OCI-LY7 (cell line): Measurements from ENCODE around the gene XPA.

Source experiments
- CTCF ChIP-seq: fragments of 200-600 bp; sonication (generic); conservative IDR thresholded peaks from 2 replicates; pipeline ENCODE4 v1.5.1; 2014; ENCODE audit warnings: mild to moderate bottlenecking, antibody characterized with exemption, low read length, moderate library complexity, mixed read lengths
- EZH2phosphoT487 ChIP-seq: fragments of 200-600 bp; sonication (generic); IDR thresholded peaks from 2 replicates; pipeline ENCODE4 v1.6.1; 2018; ENCODE audit warnings: low read depth, borderline replicate concordance, mild to moderate bottlenecking, mixed run types, antibody characterized with exemption, low read length, moderate library complexity, mixed read lengths

DNA sequence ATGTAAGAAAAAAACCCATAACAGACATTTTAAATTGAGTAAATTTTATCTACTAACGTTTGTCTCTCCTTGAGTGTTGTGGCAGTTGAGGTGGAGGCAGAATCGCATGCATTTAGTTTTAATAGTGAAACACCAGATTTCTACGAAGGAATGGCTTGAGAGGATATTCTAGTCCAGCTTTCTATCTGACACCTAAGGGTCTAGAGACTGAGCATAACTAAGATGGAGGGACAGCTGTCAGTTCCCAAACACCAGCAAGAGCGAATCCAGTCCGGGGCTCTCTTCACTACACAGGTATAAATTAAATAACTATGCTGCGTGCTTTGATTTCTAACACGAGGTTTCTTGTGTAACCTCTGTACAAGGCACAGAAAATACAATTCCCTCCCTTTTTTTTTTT is 62.1 kb downstream of the XPA start:
- TF ChIP-seq CTCF (no peak), EZH2phosphoT487 (no peak)
